Measurements from ENCODE around the gene SLC16A11.
A peak's percentile ranks its signal among the peaks of the same experiment; 100 is the strongest.
"Not testable (repeated sequence)": the region's sequence is repeated elsewhere in the genome, so short reads cannot be mapped to it uniquely, and the experiment has no call there.

The SLC16A11 gene

GRCh38 chr17:7056386-7056785 lies 12.5 kb upstream of the SLC16A11 start:
- Histone ChIP-seq H3F3A (ENCODE audit: insufficient read depth, low read length) (no peaks in the 10 kb centered on the region), H3K27me3 (ENCODE audit: insufficient read depth, low read length) (peaks cover 5% of the 10 kb centered on the region; the same call in 1 of the 2 replicates), H3K9ac (ENCODE audit: low read length) (no peak overlapping the region), H4K20me1 (ENCODE audit: insufficient read depth, low read length) (no peaks in the 10 kb centered on the region), H3K4me1 (ENCODE audit: insufficient read depth, low read length, severe bottlenecking) (no peaks in the 10 kb centered on the region), H2AFZ (ENCODE audit: low read length) (no peak overlapping the region), H3K79me2 (ENCODE audit: insufficient read depth, low read length) (no peaks in the 10 kb centered on the region), H3K36me3 (ENCODE audit: insufficient read depth, low read length) (no peaks in the 10 kb centered on the region), H3K4me2 (ENCODE audit: low read length) (no peak overlapping the region), H3K27ac (ENCODE audit: low read depth, low read length, poor library complexity, severe bottlenecking) (no peak overlapping the region), H3K9me3 (ENCODE audit: low read length) (no peaks in the 10 kb centered on the region), H3K4me3 (ENCODE audit: low read depth, low read length, poor library complexity, severe bottlenecking) (no peak overlapping the region), H3K9me2 (ENCODE audit: low read depth, low read length) (no peaks in the 10 kb centered on the region)
- no peak for TF ChIP-seq CTCF (IDR thresholded peaks at IDR 0.05; ENCODE audit: low read length)
- no peak for TF ChIP-seq EZH2 (IDR thresholded peaks at IDR 0.05; ENCODE audit: borderline replicate concordance, low read length)

GRCh38 chr17:7050583-7050982 lies 6.7 kb upstream of the SLC16A11 start:
- H3K4me1 ChIP-seq (ENCODE audit: insufficient read depth, low read length, severe bottlenecking): peaks cover 13% of the 10 kb centered on the region
- not testable (repeated sequence) for H3K9me2 ChIP-seq (ENCODE audit: low read depth, low read length); H3K27ac ChIP-seq (ENCODE audit: low read depth, low read length, poor library complexity, severe bottlenecking); H3K36me3 ChIP-seq (ENCODE audit: insufficient read depth, low read length); H4K20me1 ChIP-seq (ENCODE audit: insufficient read depth, low read length); H3F3A ChIP-seq (ENCODE audit: insufficient read depth, low read length); H2AFZ ChIP-seq (ENCODE audit: low read length); H3K9me3 ChIP-seq (ENCODE audit: low read length); H3K79me2 ChIP-seq (ENCODE audit: insufficient read depth, low read length); H3K27me3 ChIP-seq (ENCODE audit: insufficient read depth, low read length); H3K9ac ChIP-seq (ENCODE audit: low read length); H3K4me3 ChIP-seq (ENCODE audit: low read depth, low read length, poor library complexity, severe bottlenecking); H3K4me2 ChIP-seq (ENCODE audit: low read length)

- no peak overlapping the region for H3K4me2 ChIP-seq (ENCODE audit: low read length)
- H3K4me1 ChIP-seq (ENCODE audit: insufficient read depth, low read length, severe bottlenecking): peaks cover 14% of the 10 kb centered on the region
- TF ChIP-seq EZH2 (IDR thresholded peaks at IDR 0.05; ENCODE audit: borderline replicate concordance, low read length) (no peak), CTCF (IDR thresholded peaks at IDR 0.05; ENCODE audit: low read length) (no peak)
Measured at GRCh38 chr17:7048968-7049367, 5.1 kb upstream of the SLC16A11 start.

GRCh38 chr17:7047566-7047965 lies 3.7 kb upstream of the SLC16A11 start:
- Histone ChIP-seq H3K9me2 (ENCODE audit: low read depth, low read length) (no peaks in the 10 kb centered on the region), H3K4me1 (ENCODE audit: insufficient read depth, low read length, severe bottlenecking) (peaks cover 24% of the 10 kb centered on the region), H3K27ac (ENCODE audit: low read depth, low read length, poor library complexity, severe bottlenecking) (no peak overlapping the region), H4K20me1 (ENCODE audit: insufficient read depth, low read length) (no peaks in the 10 kb centered on the region), H3K4me2 (ENCODE audit: low read length) (no peak overlapping the region), H2AFZ (ENCODE audit: low read length) (no peak overlapping the region), H3F3A (ENCODE audit: insufficient read depth, low read length) (no peaks in the 10 kb centered on the region), H3K36me3 (ENCODE audit: insufficient read depth, low read length) (no peaks in the 10 kb centered on the region), H3K27me3 (ENCODE audit: insufficient read depth, low read length) (no peaks in the 10 kb centered on the region), H3K9ac (ENCODE audit: low read length) (no peak overlapping the region), H3K9me3 (ENCODE audit: low read length) (no peaks in the 10 kb centered on the region), H3K79me2 (ENCODE audit: insufficient read depth, low read length) (no peaks in the 10 kb centered on the region), H3K4me3 (ENCODE audit: low read depth, low read length, poor library complexity, severe bottlenecking) (no peak overlapping the region)
- TF ChIP-seq CTCF (IDR thresholded peaks at IDR 0.05; ENCODE audit: low read length) (no peak), EZH2 (IDR thresholded peaks at IDR 0.05; ENCODE audit: borderline replicate concordance, low read length) (no peak)

More at GRCh38 chr17:7048968-7049367, 5.1 kb upstream of the SLC16A11 start:
- Histone ChIP-seq H3K79me2 (ENCODE audit: insufficient read depth, low read length) (no peaks in the 10 kb centered on the region), H3K9me2 (ENCODE audit: low read depth, low read length) (no peaks in the 10 kb centered on the region), H3F3A (ENCODE audit: insufficient read depth, low read length) (no peaks in the 10 kb centered on the region), H2AFZ (ENCODE audit: low read length) (no peak overlapping the region), H3K36me3 (ENCODE audit: insufficient read depth, low read length) (no peaks in the 10 kb centered on the region), H3K9me3 (ENCODE audit: low read length) (no peaks in the 10 kb centered on the region), H3K27me3 (ENCODE audit: insufficient read depth, low read length) (0 out of 2 replicates have a peak, but pooled peaks cover 5% of the 10 kb centered on the region), H3K4me3 (ENCODE audit: low read depth, low read length, poor library complexity, severe bottlenecking) (no peak overlapping the region), H3K9ac (ENCODE audit: low read length) (no peak overlapping the region), H3K27ac (ENCODE audit: low read depth, low read length, poor library complexity, severe bottlenecking) (no peak overlapping the region), H4K20me1 (ENCODE audit: insufficient read depth, low read length) (no peaks in the 10 kb centered on the region)

- H3K36me3 ChIP-seq (ENCODE audit: insufficient read depth, low read length); H2AFZ ChIP-seq (ENCODE audit: low read length); H3K27ac ChIP-seq (ENCODE audit: low read depth, low read length, poor library complexity, severe bottlenecking); H3K79me2 ChIP-seq (ENCODE audit: insufficient read depth, low read length); H3K27me3 ChIP-seq (ENCODE audit: insufficient read depth, low read length); H3F3A ChIP-seq (ENCODE audit: insufficient read depth, low read length); H3K9me3 ChIP-seq (ENCODE audit: low read length); H4K20me1 ChIP-seq (ENCODE audit: insufficient read depth, low read length); H3K9me2 ChIP-seq (ENCODE audit: low read depth, low read length): not testable (repeated sequence)
- H3K4me2 ChIP-seq (ENCODE audit: low read length): peak overlapping the region; percentile 60
- H3K4me3 ChIP-seq (ENCODE audit: low read depth, low read length, poor library complexity, severe bottlenecking): peak overlapping the region; percentile 41
- H3K4me1 ChIP-seq (ENCODE audit: insufficient read depth, low read length, severe bottlenecking): peaks cover 24% of the 10 kb centered on the region
- H3K9ac ChIP-seq (ENCODE audit: low read length): peak overlapping the region; percentile 14; the same call in 1 of the 2 replicates
Measured at GRCh38 chr17:7046725-7047397, 3.0 kb upstream of the SLC16A11 start.
